ENCODE measurements around the gene OVOL2. TPM values are rescaled to one million over a fixed set of nuclear protein-coding genes. Genes with fewer than 3 reads are reported as not detected.

OVOL2 gene
- total and polyA plus RNA-seq, 2 of the 8 experiments (the other 6 are each of a cell fraction or from before 2014, with no cell fraction given): 11.0 to 11.4 TPM

DNA sequence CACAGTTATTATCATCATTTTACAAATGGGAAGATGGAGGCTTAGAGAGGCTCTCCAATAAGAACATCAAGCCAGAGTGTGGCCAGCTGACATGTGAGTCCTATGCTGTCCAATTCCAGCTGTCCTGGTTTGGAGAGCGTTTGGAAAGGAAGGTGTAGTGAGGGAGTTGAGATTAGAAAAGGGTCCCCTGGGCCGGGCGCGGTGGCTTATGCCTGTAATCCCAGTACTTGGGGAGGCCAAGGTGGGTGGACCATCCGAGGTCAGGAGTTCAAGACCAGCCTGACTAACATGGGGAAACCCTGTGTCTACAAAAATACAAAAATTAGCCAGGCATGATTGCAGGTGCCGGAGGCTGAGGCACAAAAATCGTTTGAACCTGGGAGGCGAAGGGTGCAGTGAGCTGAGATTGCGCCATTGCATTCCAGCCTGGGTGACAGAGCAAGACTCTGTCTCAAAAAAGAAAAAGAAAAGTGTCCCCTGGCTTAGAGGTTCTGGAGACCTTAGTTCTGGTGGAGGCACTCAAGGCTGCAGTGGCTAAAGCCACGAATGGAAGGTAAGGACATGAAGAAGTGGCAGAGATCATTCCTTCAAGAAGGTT lies 22.1 kb upstream of the OVOL2 start:
- no peak overlapping the region for H3K9ac ChIP-seq (replicated peaks in 1 of 4; ENCODE audit: extremely low read depth in 1 of 4, low read depth in 3 of 4, low read length in 3 of 4)
- no peaks in the 10 kb centered on the region for H3K23me2 ChIP-seq (ENCODE audit: low read depth, low read length)
- H3K79me1 ChIP-seq (ENCODE audit: low read depth, low read length): no peaks in the 10 kb centered on the region
- H4K5ac ChIP-seq (ENCODE audit: insufficient read length, low read depth, low read length): no peak overlapping the region
- no peak overlapping the region for H3K4ac ChIP-seq (replicated peaks; ENCODE audit: insufficient read length, low read depth, low read length)
- no peaks in the 10 kb centered on the region for H4K20me1 ChIP-seq (replicated peaks in 1 of 2; ENCODE audit: control insufficient read depth in 1 of 2, insufficient read depth in 2 of 2, low read length in 2 of 2)
- H3K79me2 ChIP-seq (ENCODE audit: control insufficient read depth in 1 of 2, insufficient read depth in 2 of 2, low read length in 2 of 2): no peaks in the 10 kb centered on the region
- no peak overlapping the region for H2BK15ac ChIP-seq (ENCODE audit: low read length)
- no peak overlapping the region for H2BK20ac ChIP-seq (ENCODE audit: low read length)
- H2BK5ac ChIP-seq (ENCODE audit: low read depth, low read length): no peak overlapping the region
- no peak overlapping the region for H2BK12ac ChIP-seq (ENCODE audit: low read depth, low read length)
- no peaks in the 10 kb centered on the region for H3K9me3 ChIP-seq (ENCODE audit: insufficient read depth in 2 of 2, low read depth in 1 of 2, low read length in 1 of 2)
- 88% methylated on average over 10 of the region's 10 CpGs; no CpG with 5 or more reads in 1 of the 2 experiments for WGBS, 2 experiments (ENCODE audit: extremely low coverage in 1 of 2, insufficient coverage in 1 of 2, insufficient read length in 1 of 2, insufficient replicate concordance in 2 of 2, low coverage in 1 of 2, low lambda C conversion rate in 2 of 2, missing lambda C conversion rate in 1 of 2)
- H3K36me3 ChIP-seq (ENCODE audit: control insufficient read depth in 2 of 4, insufficient read depth in 4 of 4, low read length in 3 of 4): no peaks in the 10 kb centered on the region
- no peak overlapping the region for H3K4me2 ChIP-seq (ENCODE audit: insufficient read depth in 1 of 2, low read depth in 2 of 2, low read length in 2 of 2)
- no peak for TF ChIP-seq GTF2F1 (IDR thresholded peaks at IDR 0.05; ENCODE audit: borderline replicate concordance, low read depth, low read length)
- no peak for DNase-seq (ENCODE audit: low read depth in 1 of 2, low spot score in 2 of 2)
- no peak overlapping the region for H4K91ac ChIP-seq (replicated peaks; ENCODE audit: insufficient read length, low read length)
- no peak overlapping the region for H4K8ac ChIP-seq (ENCODE audit: extremely low read depth, insufficient read depth, low read length)
- no peak overlapping the region for H3K56ac ChIP-seq (replicated peaks; ENCODE audit: insufficient read length, low read depth, low read length)
- no peak overlapping the region for H2AFZ ChIP-seq (ENCODE audit: low read length)
- no peaks in the 10 kb centered on the region for H3K4me1 ChIP-seq (replicated peaks in 1 of 4; ENCODE audit: control insufficient read depth in 3 of 4, insufficient read depth in 4 of 4, low read length in 3 of 4)
- FAIRE-seq: no peak
- H3K14ac ChIP-seq (ENCODE audit: insufficient read length): no peak overlapping the region
- CTCF ChIA-PET (ENCODE audit: partially characterized antibody): interaction anchor here (0.7 to 1.6 kb wide), 2 partner anchors 9 to 84 kb away, joined by 4 read pairs; no protein-coding TSS in a partner anchor
- H3K23ac ChIP-seq (ENCODE audit: insufficient read length): no peak overlapping the region
- no peak overlapping the region for H2BK120ac ChIP-seq (replicated peaks; ENCODE audit: low read depth, low read length)
- no peak overlapping the region for H3K18ac ChIP-seq (ENCODE audit: extremely low read depth, low read length)
- POLR2A ChIA-PET (ENCODE audit: partially characterized antibody): no interaction called here
- H2AK5ac ChIP-seq (ENCODE audit: low read depth, low read length): no peak overlapping the region
- H3K27ac ChIP-seq (ENCODE audit: low read depth, low read length): no peak overlapping the region
- no peak overlapping the region for H3K4me3 ChIP-seq (ENCODE audit: extremely low read depth in 1 of 4, insufficient read depth in 2 of 4, low read depth in 3 of 4, low read length in 4 of 4)
- no peaks in the 10 kb centered on the region; a peak in 1 of 7 replicates for H3K27me3 ChIP-seq (replicated peaks in 1 of 4; ENCODE audit: control insufficient read depth in 3 of 4, extremely low read depth in 1 of 4, insufficient read depth in 3 of 4, low read length in 3 of 4)
